ENCODE results near the gene BICRA.

BICRA gene

GRCh38 chr19:47608969-47609905 is at the start of gene BICRA:
TSS of gene BICRA (plus strand) at chr19:47609134. CDS start at chr19:47673575, 64,441 bp downstream.
- no peak for TF ChIP-seq CTCF (IDR thresholded peaks at IDR 0.05; ENCODE audit: low read length, missing control alignments)
- H3K4me3 ChIP-seq (replicated peaks; ENCODE audit: low read depth, low read length), result peak within 1 kb of the TSS; percentile 88

GRCh38 chr19:47560999-47561398 is 47.9 kb upstream of the BICRA start:
- TF ChIP-seq CTCF (IDR thresholded peaks at IDR 0.05; ENCODE audit: low read length, missing control alignments), result no peak
- no peak overlapping the region for H3K4me3 ChIP-seq (replicated peaks; ENCODE audit: low read depth, low read length)
- no peak for DNase-seq (ENCODE audit: low read depth)

More at GRCh38 chr19:47608969-47609905, at the start of gene BICRA:
- DNase-seq (ENCODE audit: low read depth), result peak; percentile 83

- DNase-seq (ENCODE audit: low read depth), result no peak
- no peak overlapping the region for H3K4me3 ChIP-seq (replicated peaks; ENCODE audit: low read depth, low read length)
- TF ChIP-seq CTCF (IDR thresholded peaks at IDR 0.05; ENCODE audit: low read length, missing control alignments), result no peak
Observed at GRCh38 chr19:47561440-47562057, 47.4 kb upstream of the BICRA start.

- TF ChIP-seq CTCF (IDR thresholded peaks at IDR 0.05; ENCODE audit: low read length, missing control alignments), result no peak
- no peak overlapping the region for H3K4me3 ChIP-seq (replicated peaks; ENCODE audit: low read depth, low read length)
- DNase-seq (ENCODE audit: low read depth), result no peak
Observed at GRCh38 chr19:47564081-47564480, 44.9 kb upstream of the BICRA start.

- no peak overlapping the region for H3K4me3 ChIP-seq (replicated peaks; ENCODE audit: low read depth, low read length)
- no peak for TF ChIP-seq CTCF (IDR thresholded peaks at IDR 0.05; ENCODE audit: low read length, missing control alignments)
- no peak for DNase-seq (ENCODE audit: low read depth)
Observed at GRCh38 chr19:47569331-47569730, 39.6 kb upstream of the BICRA start.

- DNase-seq (ENCODE audit: low read depth), result no peak
- TF ChIP-seq CTCF (IDR thresholded peaks at IDR 0.05; ENCODE audit: low read length, missing control alignments), result no peak
- no peak overlapping the region for H3K4me3 ChIP-seq (replicated peaks; ENCODE audit: low read depth, low read length)
Observed at GRCh38 chr19:47572635-47573034, 36.3 kb upstream of the BICRA start.
